Effector memory CD8-positive, alpha-beta T cell (primary cell): ENCODE measurements around the gene RRH.

Experiments used
- ATAC-seq: fragments of 150-1000 bp; cut with Tn5 transposase; replicated peaks from 2 replicates; pipeline ENCODE4 v1.10.0; 2021; ENCODE audit warnings: mild to moderate bottlenecking, moderate library complexity
- DNase-seq, 3 experiments: peaks; one replicate each; pipeline ENCODE4 v3.0.0; 2021
- H3K27ac Mint-ChIP-seq, 2 donors: one replicate each; pipeline ENCODE4 v1.8.0; 2022; ENCODE audit warnings: mild to moderate bottlenecking in 2 of 2, mixed read lengths in 2 of 2, moderate library complexity in 2 of 2
- H3K27me3 Mint-ChIP-seq, 2 donors: one replicate each; pipeline ENCODE4 v1.8.0; 2022; ENCODE audit warnings: mixed read lengths in 2 of 2
- H3K36me3 Mint-ChIP-seq: one replicate; pipeline ENCODE4 v1.8.0; 2022; ENCODE audit warnings: mild to moderate bottlenecking, moderate library complexity, mixed read lengths; ENCODE audit not compliant: insufficient read depth
- H3K4me1 Mint-ChIP-seq, 2 donors: one replicate each; pipeline ENCODE4 v1.8.0; 2022; ENCODE audit warnings: low read depth in 2 of 2, mixed read lengths in 2 of 2
- H3K4me3 Mint-ChIP-seq, 2 donors: one replicate each; pipeline ENCODE4 v1.8.0; 2022; ENCODE audit warnings: mild to moderate bottlenecking in 2 of 2, mixed read lengths in 2 of 2, moderate library complexity in 2 of 2
- H3K9me3 Mint-ChIP-seq, 2 donors: one replicate each; pipeline ENCODE4 v1.8.0; 2022; ENCODE audit warnings: mixed read lengths in 2 of 2

Gene RRH

DNA sequence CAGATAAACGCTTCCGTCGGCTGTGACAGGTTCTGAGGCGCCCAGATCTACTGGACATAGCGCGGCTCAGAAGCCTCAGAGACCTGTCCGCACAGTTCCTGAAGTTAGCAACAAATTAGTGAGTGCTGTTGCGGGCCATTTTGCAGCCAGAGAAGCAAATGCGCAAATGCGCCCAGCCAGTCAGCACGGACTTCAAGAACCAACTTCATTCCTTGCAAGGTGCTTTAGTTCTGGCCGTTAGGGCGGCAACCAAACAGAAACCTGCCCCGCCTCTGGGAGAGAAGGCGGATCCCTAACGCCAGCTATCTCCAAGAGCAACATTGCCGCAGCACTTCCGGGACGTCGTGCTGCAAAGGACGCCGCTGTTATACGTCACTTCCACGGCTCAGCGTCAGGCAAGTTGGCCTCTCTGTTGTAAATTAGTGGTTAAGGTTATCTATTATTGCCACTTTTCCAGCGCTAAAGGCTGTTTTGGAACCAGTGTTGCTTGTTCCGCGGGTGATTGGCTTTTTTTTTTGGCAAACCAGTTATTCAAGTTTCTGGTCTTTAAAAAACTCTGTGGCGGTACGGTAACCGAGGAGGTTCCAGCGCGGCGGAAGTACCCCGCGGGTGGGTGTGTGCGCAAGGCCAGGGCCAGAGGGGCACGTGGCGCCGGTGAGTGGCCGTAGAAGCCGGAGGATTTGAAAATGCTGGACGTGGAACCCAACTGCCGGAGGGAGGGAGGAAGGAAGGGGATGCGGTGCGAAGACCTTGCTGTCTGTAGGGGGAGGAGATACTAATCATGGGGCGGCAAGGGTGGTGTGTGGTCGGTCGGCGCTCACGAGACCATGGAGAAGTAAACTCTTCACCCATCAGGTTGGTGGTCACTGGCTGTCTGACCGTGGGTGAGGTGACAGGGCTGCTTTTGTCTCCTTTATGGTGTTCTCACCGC lies 12.4 kb upstream of the RRH start, which contains the start of gene GAR1:
Gene GAR1, plus strand, starts transcription at position 612 of the 931 bp plus-strand sequence. CDS start 403 bp downstream, outside the sequence.
- H3K9me3 Mint-ChIP-seq = no peaks in the 10 kb centered on the region
- peak; percentile 75 to 77 (median 76) for DNase-seq
- peak; percentile 91 for ATAC-seq
- no peaks in the 10 kb centered on the region for H3K27me3 Mint-ChIP-seq
- peak within 1 kb of the TSS; percentile 98 for H3K27ac Mint-ChIP-seq
- peaks cover 26% of the 10 kb centered on the region for H3K36me3 Mint-ChIP-seq
- peak within 1 kb of the TSS; percentile 87 to 96 for H3K4me3 Mint-ChIP-seq
- H3K4me1 Mint-ChIP-seq = peaks cover 30 to 43% of the 10 kb centered on the region in 2 donors

- Mint-ChIP-seq H3K27me3 (no peaks in the 10 kb centered on the region), H3K27ac (peak overlapping the region; percentile 98), H3K4me1 (peaks cover 33 to 50% of the 10 kb centered on the region in 2 donors), H3K9me3 (no peaks in the 10 kb centered on the region), H3K36me3 (peaks cover 28% of the 10 kb centered on the region), H3K4me3 (peak overlapping the region; percentile 87 to 96)
- DNase-seq (peak; percentile 48 to 55 (median 50)), ATAC-seq (peak; percentile 47)
Observed at GRCh38 chr4:109816082-109816442, 11.7 kb upstream of the RRH start.

GRCh38 chr4:109816894-109817293 lies 10.9 kb upstream of the RRH start:
- H3K36me3 Mint-ChIP-seq = peaks cover 32% of the 10 kb centered on the region
- DNase-seq = no peak
- H3K27me3 Mint-ChIP-seq = no peaks in the 10 kb centered on the region
- H3K4me3 Mint-ChIP-seq = peak overlapping the region; percentile 87 to 96
- peak overlapping the region; percentile 98 for H3K27ac Mint-ChIP-seq
- peaks cover 34 to 51% of the 10 kb centered on the region in 2 donors for H3K4me1 Mint-ChIP-seq
- ATAC-seq = no peak
- H3K9me3 Mint-ChIP-seq = no peaks in the 10 kb centered on the region

DNA sequence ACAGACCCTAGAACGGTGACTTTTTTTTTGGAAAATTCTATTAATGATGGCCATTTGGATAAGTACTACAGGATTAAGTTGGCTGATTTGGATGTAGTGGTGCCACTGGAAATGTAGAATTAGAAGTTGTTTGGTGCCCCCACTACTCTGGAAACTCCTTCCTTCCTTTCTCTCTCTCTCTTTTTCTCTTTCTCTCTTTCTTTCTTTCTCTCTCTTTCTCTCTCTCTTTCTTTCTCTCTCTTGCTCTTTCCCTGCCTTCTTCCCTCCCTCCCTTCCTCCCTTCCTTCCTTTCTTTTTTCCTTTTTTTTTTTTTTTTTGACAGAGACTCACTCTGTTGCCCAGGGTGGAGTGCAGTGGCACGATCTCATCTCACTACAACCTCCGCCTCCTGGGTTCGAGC lies 9.5 kb upstream of the RRH start:
- peaks cover 44% of the 10 kb centered on the region for H3K36me3 Mint-ChIP-seq
- H3K27me3 Mint-ChIP-seq = no peaks in the 10 kb centered on the region
- no peak for DNase-seq
- peak overlapping the region in 1 of 2 donors; percentile 49 for H3K27ac Mint-ChIP-seq
- no peaks in the 10 kb centered on the region for H3K9me3 Mint-ChIP-seq
- peaks cover 34 to 51% of the 10 kb centered on the region in 2 donors for H3K4me1 Mint-ChIP-seq
- H3K4me3 Mint-ChIP-seq = no peak overlapping the region
- no peak for ATAC-seq

DNA sequence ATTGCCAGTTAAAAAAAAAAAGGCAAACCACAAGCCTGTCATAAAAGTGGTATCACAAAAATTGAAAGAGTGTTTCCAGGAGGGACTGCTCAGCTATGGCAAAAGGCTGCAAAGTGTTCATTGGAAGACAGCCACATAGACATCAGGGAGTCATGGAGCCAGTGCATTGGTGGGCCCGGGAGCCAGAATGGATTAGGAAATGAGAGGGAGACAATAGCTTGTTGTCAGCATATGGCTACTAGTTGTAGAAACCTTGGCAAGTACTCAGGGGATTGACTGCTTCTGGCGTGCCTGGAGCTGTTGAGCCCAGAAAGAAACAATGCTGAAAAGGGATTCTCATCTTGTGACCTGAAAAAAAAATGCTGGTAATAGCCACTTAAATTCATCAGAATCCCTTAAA lies 7.2 kb upstream of the RRH start:
- peaks cover 26 to 45% of the 10 kb centered on the region in 2 donors for H3K4me1 Mint-ChIP-seq
- no peaks in the 10 kb centered on the region for H3K27me3 Mint-ChIP-seq
- peaks cover 41% of the 10 kb centered on the region for H3K36me3 Mint-ChIP-seq
- ATAC-seq (no peak), DNase-seq (no peak)
- peak overlapping the region; percentile 16 to 61 for H3K27ac Mint-ChIP-seq
- no peaks in the 10 kb centered on the region for H3K9me3 Mint-ChIP-seq
- H3K4me3 Mint-ChIP-seq = no peak overlapping the region

DNA sequence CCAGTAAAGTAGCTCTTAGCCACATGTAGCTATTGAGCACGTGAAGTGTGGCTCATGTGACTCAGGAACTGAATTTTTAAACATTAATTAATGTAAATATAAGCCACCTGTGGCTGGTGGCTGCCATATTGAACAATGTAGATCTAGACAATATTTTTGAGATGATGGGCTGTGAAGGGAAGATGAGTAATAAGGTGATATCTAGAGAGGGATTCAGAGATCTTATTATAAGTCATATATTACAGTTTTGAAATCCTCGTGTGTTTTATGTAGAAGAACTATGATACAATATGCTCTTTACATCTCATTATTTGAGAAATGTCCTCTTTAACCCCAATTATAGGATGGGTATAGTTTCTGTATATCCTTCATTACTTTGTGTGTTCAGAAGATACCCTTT lies 6.6 kb upstream of the RRH start:
- no peaks in the 10 kb centered on the region for H3K9me3 Mint-ChIP-seq
- DNase-seq (no peak), ATAC-seq (no peak)
- H3K4me1 Mint-ChIP-seq = peaks cover 20 to 38% of the 10 kb centered on the region in 2 donors
- no peaks in the 10 kb centered on the region for H3K27me3 Mint-ChIP-seq
- peak overlapping the region in 1 of 2 donors; percentile 61 for H3K27ac Mint-ChIP-seq
- H3K36me3 Mint-ChIP-seq = peaks cover 36% of the 10 kb centered on the region
- H3K4me3 Mint-ChIP-seq = no peak overlapping the region

DNA sequence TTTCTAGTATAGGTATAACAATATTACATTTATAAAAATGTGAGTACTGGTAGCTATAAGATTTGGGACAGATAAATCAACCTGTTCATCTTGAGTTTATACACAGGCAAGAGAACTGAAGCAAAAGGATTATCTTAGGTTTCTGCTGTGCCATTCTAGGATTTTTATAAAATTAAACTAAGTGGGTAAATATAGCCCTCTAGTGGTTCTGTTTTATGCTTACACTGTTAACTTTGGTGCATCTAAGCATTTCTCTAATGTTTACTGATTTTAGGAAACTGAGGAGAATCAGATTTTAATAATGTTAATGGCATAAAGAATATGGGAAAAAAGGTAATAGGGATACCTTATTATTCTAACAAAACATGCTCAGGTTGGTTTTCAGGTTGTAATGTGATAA lies 1.1 kb upstream of the RRH start:
- Mint-ChIP-seq H3K27me3 (no peaks in the 10 kb centered on the region), H3K4me3 (no peak overlapping the region), H3K36me3 (peaks cover 20% of the 10 kb centered on the region), H3K27ac (no peak overlapping the region), H3K9me3 (no peaks in the 10 kb centered on the region), H3K4me1 (no peaks in the 10 kb centered on the region)
- no peak for DNase-seq
- peak; percentile 61 for ATAC-seq

GRCh38 chr4:109833756-109834155 lies 6.0 kb downstream of the RRH start:
- Mint-ChIP-seq H3K36me3 (no peaks in the 10 kb centered on the region), H3K9me3 (no peaks in the 10 kb centered on the region), H3K4me3 (no peak overlapping the region), H3K27me3 (no peaks in the 10 kb centered on the region), H3K4me1 (no peaks in the 10 kb centered on the region), H3K27ac (no peak overlapping the region)
- ATAC-seq (no peak), DNase-seq (no peak)

GRCh38 chr4:109836985-109837384 lies 9.2 kb downstream of the RRH start:
- Mint-ChIP-seq H3K36me3 (no peaks in the 10 kb centered on the region), H3K4me3 (no peak overlapping the region), H3K4me1 (no peaks in the 10 kb centered on the region), H3K27ac (no peak overlapping the region), H3K27me3 (no peaks in the 10 kb centered on the region), H3K9me3 (no peaks in the 10 kb centered on the region)
- ATAC-seq (no peak), DNase-seq (no peak)

GRCh38 chr4:109846395-109847098 lies 18.8 kb downstream of the RRH start:
- Mint-ChIP-seq H3K4me1 (no peaks in the 10 kb centered on the region), H3K27ac (no peak overlapping the region), H3K36me3 (peaks cover 5% of the 10 kb centered on the region), H3K27me3 (no peaks in the 10 kb centered on the region), H3K9me3 (no peaks in the 10 kb centered on the region), H3K4me3 (no peak overlapping the region)
- ATAC-seq (no peak), DNase-seq (no peak)

DNA sequence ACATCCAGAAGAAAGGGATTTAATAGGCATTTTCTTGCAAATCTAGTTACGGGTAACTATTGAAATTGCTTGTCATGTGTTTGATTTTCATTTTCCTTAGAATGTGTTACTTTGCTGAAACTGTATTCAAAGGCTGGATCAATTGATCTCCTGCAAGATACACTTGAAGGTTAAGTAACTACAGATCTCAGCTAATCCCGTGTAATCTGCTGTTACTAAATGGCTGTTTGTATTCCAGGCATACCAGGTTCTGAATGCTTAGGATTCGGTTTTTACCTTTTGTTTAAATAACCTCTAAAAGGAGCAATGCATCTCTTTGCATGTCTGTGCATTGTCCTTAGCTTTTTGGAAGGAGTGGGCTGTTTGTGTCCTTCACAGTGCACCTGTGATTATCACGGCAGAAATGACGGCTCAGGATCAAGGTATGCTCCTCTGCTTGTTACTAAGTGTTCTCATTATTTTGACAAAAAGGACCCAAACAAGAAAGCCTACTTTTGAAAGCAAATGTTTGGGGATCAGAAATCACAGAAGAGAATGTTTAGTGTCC lies 20.2 kb downstream of the RRH start, which contains the start of gene LRIT3:
Gene LRIT3, plus strand, starts transcription at position 212 of the 547 bp plus-strand sequence. Its CDS starts 95 bp downstream, at position 307.
- Mint-ChIP-seq H3K4me1 (no peaks in the 10 kb centered on the region), H3K36me3 (peaks cover 4% of the 10 kb centered on the region), H3K4me3 (no peak within 1 kb of the TSS), H3K27ac (no peak within 1 kb of the TSS), H3K9me3 (no peaks in the 10 kb centered on the region), H3K27me3 (no peaks in the 10 kb centered on the region)
- ATAC-seq = no peak
- no peak for DNase-seq

DNA sequence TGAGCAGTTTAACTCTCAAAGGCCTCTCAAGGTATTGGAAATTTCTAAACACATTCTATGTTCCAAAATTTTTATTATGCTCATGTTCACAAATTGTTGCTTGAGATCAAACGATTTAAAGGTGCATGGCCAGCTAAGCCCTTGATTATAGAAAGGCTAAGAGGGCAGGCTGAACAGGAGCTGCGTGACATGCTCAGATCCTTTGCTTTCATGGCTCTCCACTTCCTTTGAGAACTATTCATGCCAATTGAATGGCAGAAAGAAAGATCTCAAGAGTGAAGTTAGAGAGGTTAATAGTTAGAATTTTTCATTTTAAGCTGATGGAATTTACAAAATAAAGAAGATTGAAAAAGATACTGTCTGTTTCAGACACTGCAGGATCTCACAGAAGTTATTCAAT lies 20.7 kb downstream of the RRH start:
- ATAC-seq = no peak
- no peak overlapping the region for H3K27ac Mint-ChIP-seq
- no peak for DNase-seq
- H3K4me1 Mint-ChIP-seq = no peaks in the 10 kb centered on the region
- no peaks in the 10 kb centered on the region for H3K36me3 Mint-ChIP-seq
- no peaks in the 10 kb centered on the region for H3K27me3 Mint-ChIP-seq
- no peak overlapping the region for H3K4me3 Mint-ChIP-seq
- H3K9me3 Mint-ChIP-seq = no peaks in the 10 kb centered on the region

GRCh38 chr4:109850601-109851000 lies 22.8 kb downstream of the RRH start:
- no peaks in the 10 kb centered on the region for H3K36me3 Mint-ChIP-seq
- H3K27ac Mint-ChIP-seq = no peak overlapping the region
- DNase-seq (no peak), ATAC-seq (no peak)
- no peak overlapping the region for H3K4me3 Mint-ChIP-seq
- H3K4me1 Mint-ChIP-seq = no peaks in the 10 kb centered on the region
- H3K9me3 Mint-ChIP-seq = peaks cover 0 to 3% of the 10 kb centered on the region in 2 donors
- no peaks in the 10 kb centered on the region for H3K27me3 Mint-ChIP-seq
